DOHH2 (cell line): Measurements from ENCODE around the gene PEX11B.
"Not testable (repeated sequence)": the region's sequence is repeated elsewhere in the genome, so short reads cannot be mapped to it uniquely, and the experiment has no call there.

ENCODE experiments used
- H3F3A ChIP-seq: fragments of 200-600 bp; sonication (generic), shearing (Covaris generic); 2 replicates; pipeline ENCODE4 v1.6.0; 2016; ENCODE audit warnings: antibody characterized with exemption, mild to moderate bottlenecking; ENCODE audit not compliant: control insufficient read depth, insufficient read depth
- H3K27ac ChIP-seq: fragments of 200-600 bp; sonication (generic); 2 replicates; pipeline ENCODE4 v1.5.1; 2014; ENCODE audit warnings: low read depth, mild to moderate bottlenecking, low read length, moderate library complexity
- H3K27me3 ChIP-seq: fragments of 200-600 bp; sonication (generic); 2 replicates; pipeline ENCODE4 v1.6.1; 2014; ENCODE audit warnings: mild to moderate bottlenecking, low read length, mixed read lengths; ENCODE audit not compliant: control insufficient read depth
- H3K36me3 ChIP-seq: fragments of 200-600 bp; sonication (generic); 2 replicates; pipeline ENCODE4 v1.6.1; 2014; ENCODE audit warnings: mild to moderate bottlenecking, low read length, moderate library complexity, mixed read lengths; ENCODE audit not compliant: control insufficient read depth
- H3K4me1 ChIP-seq: fragments of 200-600 bp; sonication (generic); 2 replicates; pipeline ENCODE4 v1.6.1; 2014; ENCODE audit warnings: mild to moderate bottlenecking, low read length, mixed read lengths; ENCODE audit not compliant: control insufficient read depth
- H3K4me2 ChIP-seq: fragments of 200-600 bp; sonication (generic); 2 replicates; pipeline ENCODE4 v1.6.0; 2014; ENCODE audit warnings: mild to moderate bottlenecking, low read length, moderate library complexity
- H3K4me3 ChIP-seq: fragments of 200-600 bp; sonication (generic); 2 replicates; pipeline ENCODE4 v1.5.1; 2014; ENCODE audit warnings: mild to moderate bottlenecking, low read length, mixed read lengths
- H3K79me2 ChIP-seq: fragments of 200-600 bp; sonication (generic); 2 replicates; pipeline ENCODE4 v1.6.1; 2014; ENCODE audit warnings: mild to moderate bottlenecking, low read length, mixed read lengths; ENCODE audit not compliant: control insufficient read depth
- H3K9me2 ChIP-seq: fragments of 200-600 bp; sonication (generic); replicated peaks from 2 replicates; pipeline ENCODE4 v1.6.1; 2014; ENCODE audit warnings: mild to moderate bottlenecking, low read length, mixed read lengths; ENCODE audit not compliant: control insufficient read depth
- H3K9me3 ChIP-seq: fragments of 200-600 bp; sonication (generic); 2 replicates; pipeline ENCODE4 v1.6.1; 2014; ENCODE audit warnings: antibody characterized with exemption, low read length, mixed read lengths; ENCODE audit not compliant: control insufficient read depth, insufficient read depth
- H4K20me1 ChIP-seq: fragments of 200-600 bp; sonication (generic); 2 replicates; pipeline ENCODE4 v1.6.0; 2014; ENCODE audit warnings: low read depth, mild to moderate bottlenecking, antibody characterized with exemption, low read length, moderate library complexity; ENCODE audit not compliant: control insufficient read depth, insufficient read depth
- CTCF ChIP-seq: fragments of 200-600 bp; sonication (generic); IDR thresholded peaks from one replicate; pipeline ENCODE4 v1.5.1; 2014; ENCODE audit warnings: antibody characterized with exemption, mild to moderate bottlenecking, low read depth, low read length; ENCODE audit not compliant: poor library complexity, severe bottlenecking
- EZH2phosphoT487 ChIP-seq: fragments of 200-600 bp; sonication (generic); IDR thresholded peaks from 2 replicates; pipeline ENCODE4 v1.6.1; 2017; ENCODE audit warnings: borderline replicate concordance, mild to moderate bottlenecking, antibody characterized with exemption, low read length, moderate library complexity, mixed read lengths

The PEX11B gene

GRCh38 chr1:145922266-145922665 lies 3.7 kb upstream of the PEX11B start:
- Histone ChIP-seq H3K4me1 (peaks cover 24% of the 10 kb centered on the region), H3K9me3 (no peaks in the 10 kb centered on the region), H4K20me1 (peaks cover 8% of the 10 kb centered on the region; the same call in 1 of the 2 replicates), H3K9me2 (no peaks in the 10 kb centered on the region), H3K36me3 (peaks cover 37% of the 10 kb centered on the region), H3F3A (peaks cover 24% of the 10 kb centered on the region), H3K79me2 (peaks cover 29% of the 10 kb centered on the region), H3K4me2 (no peak overlapping the region), H3K27ac (no peak overlapping the region), H3K27me3 (no peaks in the 10 kb centered on the region), H3K4me3 (no peak overlapping the region)
- TF ChIP-seq CTCF (no peak), EZH2phosphoT487 (no peak)

- H3K27ac ChIP-seq, H4K20me1 ChIP-seq, H3K9me3 ChIP-seq, H3K27me3 ChIP-seq, H3K9me2 ChIP-seq, H3K4me3 ChIP-seq: not testable (repeated sequence)
- H3K4me1 ChIP-seq, result peaks cover 24% of the 10 kb centered on the region
- peaks cover 34% of the 10 kb centered on the region for H3K36me3 ChIP-seq
- peaks cover 24% of the 10 kb centered on the region for H3F3A ChIP-seq
- H3K4me2 ChIP-seq, result peak overlapping the region; percentile 90
- peaks cover 15% of the 10 kb centered on the region for H3K79me2 ChIP-seq
These were observed 1.8 kb upstream of the PEX11B start for GRCh38 chr1:145920297-145920696.

GRCh38 chr1:145918992-145919939 lies 749 bp upstream of the PEX11B start:
- H3K27me3 ChIP-seq, result no peaks in the 10 kb centered on the region
- peaks cover 24% of the 10 kb centered on the region for H3F3A ChIP-seq
- H3K4me3 ChIP-seq, result peak overlapping the region; percentile 93
- peaks cover 15% of the 10 kb centered on the region for H3K79me2 ChIP-seq
- no peaks in the 10 kb centered on the region for H4K20me1 ChIP-seq
- peaks cover 24% of the 10 kb centered on the region for H3K4me1 ChIP-seq
- H3K9me2 ChIP-seq, result no peaks in the 10 kb centered on the region
- peaks cover 33% of the 10 kb centered on the region for H3K36me3 ChIP-seq
- H3K9me3 ChIP-seq, result no peaks in the 10 kb centered on the region
- peak overlapping the region; percentile 90 for H3K4me2 ChIP-seq
- TF ChIP-seq CTCF (no peak), EZH2phosphoT487 (no peak)
- peak overlapping the region; percentile 80 for H3K27ac ChIP-seq

GRCh38 chr1:145917595-145917994 lies 922 bp downstream of the PEX11B start:
- Histone ChIP-seq H3K36me3 (peaks cover 31% of the 10 kb centered on the region), H3K4me1 (peaks cover 24% of the 10 kb centered on the region), H3F3A (peaks cover 17% of the 10 kb centered on the region), H3K79me2 (peaks cover 15% of the 10 kb centered on the region), H4K20me1 (no peaks in the 10 kb centered on the region), H3K27me3 (no peaks in the 10 kb centered on the region), H3K9me3 (no peaks in the 10 kb centered on the region), H3K4me3 (peak overlapping the region; percentile 93), H3K4me2 (peak overlapping the region; percentile 90), H3K9me2 (no peaks in the 10 kb centered on the region), H3K27ac (no peak overlapping the region)
- no peak for TF ChIP-seq EZH2phosphoT487
- no peak for TF ChIP-seq CTCF
